Esophagus squamous epithelium (tissue), 5 donors: Measurements from ENCODE around the gene F3. TPM values are rescaled to one million over a fixed set of nuclear protein-coding genes. Genes with fewer than 3 reads are reported as not detected.

ENCODE experiments used
- DNase-seq: peaks from one replicate; lab custom pipeline; 2025; lab: John Stamatoyannopoulos, UW
- H3K27ac ChIP-seq, 4 donors: fragments of 200-600 bp; sonication (generic); one replicate each; pipeline ENCODE4 v1.5.1; 2016 to 2019; ENCODE audit warnings: mild to moderate bottlenecking in 1 of 4
- H3K27me3 ChIP-seq, 4 donors: fragments of 200-600 bp; sonication (generic); 1 replicate in 3 of 4; 2 replicates in 1 of 4; pipeline versions ENCODE4 v1.5.1 to v1.6.0; 2017 to 2021; ENCODE audit warnings: antibody characterized with exemption in 1 of 4
- H3K36me3 ChIP-seq, 3 donors: fragments of 200-600 bp; sonication (generic); one replicate each; pipeline ENCODE4 v1.5.1; 2016 to 2019
- H3K4me1 ChIP-seq, 3 donors: fragments of 200-600 bp; sonication (generic); one replicate each; pipeline ENCODE4 v1.5.1; 2017 to 2019
- H3K4me3 ChIP-seq, 4 donors: fragments of 200-600 bp; sonication (generic); 1 replicate in 3 of 4; 2 replicates in 1 of 4; pipeline ENCODE4 v1.5.1; 2016 to 2019; ENCODE audit warnings: mild to moderate bottlenecking in 2 of 4, moderate library complexity in 1 of 4
- H3K9me3 ChIP-seq, 3 donors: fragments of 200-600 bp; sonication (generic); one replicate each; pipeline ENCODE4 v1.5.1; 2016 to 2019
- POLR2A ChIP-seq, 4 donors: fragments of 450-650 bp; IDR thresholded peaks; one replicate each; pipeline ENCODE4 v1.6.1; 2017; ENCODE audit warnings: antibody characterized with exemption in 4 of 4, mild to moderate bottlenecking in 4 of 4, moderate library complexity in 3 of 4
- WGBS, 2 donors: methylation state at CpG; one replicate each; pipeline ENCODE4 v1.1.5; 2018; 5-methylcytosine and 5-hydroxymethylcytosine counted together
- intact Hi-C: fragments of 100-400 bp; cut with DNase I; formaldehyde crosslinking; loops from one replicate; pipeline ENCODE4 v1.15.0; 2022
- total RNA-seq, 4 donors: library from RNA; depleted of rRNA; stranded (reverse); fragments of >200 nt; gene quantifications; one replicate each; pipeline ENCODE4 v1.1.0, GENCODE V29; 2016
- TF ChIP-seq, protein P1 (sequence below), 6 experiments: fragments of 450-650 bp in 4 of 6; fragments of 200-600 bp in 2 of 6; sonication (generic) in 2 of 6; IDR thresholded peaks; one replicate each; pipeline ENCODE4 v1.5.1; 2016 to 2019; ENCODE audit warnings: antibody characterized with exemption in 6 of 6, mild to moderate bottlenecking in 4 of 6, moderate library complexity in 4 of 6
- donor health status: DM: yes; HTN: yes; CAD: no.

Gene F3
- total RNA-seq, 4 donors from 2014 or later, result 38.9 to 144 (median 59.5) TPM

- 86 to 90% methylated on average over 5 of the region's 5 CpGs for WGBS, 2 donors
- DNase-seq, result no peak
- Histone ChIP-seq H3K9me3 (no peaks in the 10 kb centered on the region), H3K27me3 (no peaks in the 10 kb centered on the region), H3K27ac (no peak overlapping the region), H3K4me3 (no peak overlapping the region), H3K36me3 (peaks cover 5 to 77% (median 8%) of the 10 kb centered on the region in 3 donors), H3K4me1 (no peaks in the 10 kb centered on the region)
- intact Hi-C loops, result no loop called here
- TF ChIP-seq, protein P1, sequence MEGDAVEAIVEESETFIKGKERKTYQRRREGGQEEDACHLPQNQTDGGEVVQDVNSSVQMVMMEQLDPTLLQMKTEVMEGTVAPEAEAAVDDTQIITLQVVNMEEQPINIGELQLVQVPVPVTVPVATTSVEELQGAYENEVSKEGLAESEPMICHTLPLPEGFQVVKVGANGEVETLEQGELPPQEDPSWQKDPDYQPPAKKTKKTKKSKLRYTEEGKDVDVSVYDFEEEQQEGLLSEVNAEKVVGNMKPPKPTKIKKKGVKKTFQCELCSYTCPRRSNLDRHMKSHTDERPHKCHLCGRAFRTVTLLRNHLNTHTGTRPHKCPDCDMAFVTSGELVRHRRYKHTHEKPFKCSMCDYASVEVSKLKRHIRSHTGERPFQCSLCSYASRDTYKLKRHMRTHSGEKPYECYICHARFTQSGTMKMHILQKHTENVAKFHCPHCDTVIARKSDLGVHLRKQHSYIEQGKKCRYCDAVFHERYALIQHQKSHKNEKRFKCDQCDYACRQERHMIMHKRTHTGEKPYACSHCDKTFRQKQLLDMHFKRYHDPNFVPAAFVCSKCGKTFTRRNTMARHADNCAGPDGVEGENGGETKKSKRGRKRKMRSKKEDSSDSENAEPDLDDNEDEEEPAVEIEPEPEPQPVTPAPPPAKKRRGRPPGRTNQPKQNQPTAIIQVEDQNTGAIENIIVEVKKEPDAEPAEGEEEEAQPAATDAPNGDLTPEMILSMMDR (IDR thresholded peaks at IDR 0.05), result no peak
- TF ChIP-seq POLR2A (IDR thresholded peaks at IDR 0.05), result no peak
Observed at GRCh38 chr1:94486990-94487389, 54.6 kb downstream of the F3 start.

- H3K27ac ChIP-seq, result no peak overlapping the region
- peak; percentile 0 for DNase-seq
- H3K36me3 ChIP-seq, result peaks cover 5 to 58% (median 5%) of the 10 kb centered on the region in 3 donors
- H3K4me1 ChIP-seq, result no peaks in the 10 kb centered on the region
- H3K27me3 ChIP-seq, result no peaks in the 10 kb centered on the region
- TF ChIP-seq POLR2A (IDR thresholded peaks at IDR 0.05), result no peak
- TF ChIP-seq, protein P1 (IDR thresholded peaks at IDR 0.05), result peak; percentile 67 to 82 (median 72)
- H3K4me3 ChIP-seq, result no peak overlapping the region
- WGBS, 2 donors, result 8 to 9% methylated on average over 4 of the region's 4 CpGs
- intact Hi-C loops, result no loop called here
- H3K9me3 ChIP-seq, result no peaks in the 10 kb centered on the region
Observed at GRCh38 chr1:94481473-94481933, 60.1 kb downstream of the F3 start.

DNA sequence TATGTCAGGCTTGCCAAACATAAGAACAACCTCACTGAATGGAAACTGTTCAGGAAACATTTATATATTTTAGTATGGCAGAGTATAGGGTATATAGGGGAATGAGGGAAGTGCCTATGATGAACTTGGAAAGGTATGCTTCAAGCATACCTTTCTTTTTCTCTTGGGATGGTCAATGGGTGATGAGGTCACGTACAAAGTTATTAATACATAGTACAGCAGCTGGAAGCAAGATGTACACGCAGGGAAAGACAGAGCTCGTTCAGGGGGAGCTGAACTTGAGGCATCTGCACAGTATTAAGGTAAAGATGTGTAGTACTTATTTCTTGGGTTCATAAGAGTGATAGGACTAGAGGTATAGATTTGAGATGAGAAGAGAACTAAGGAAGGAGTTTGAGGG, 61.9 kb downstream of the F3 start:
- DNase-seq, result no peak
- H3K27me3 ChIP-seq, result no peaks in the 10 kb centered on the region
- H3K4me3 ChIP-seq, result no peak overlapping the region
- H3K9me3 ChIP-seq, result no peaks in the 10 kb centered on the region
- H3K4me1 ChIP-seq, result no peaks in the 10 kb centered on the region
- TF ChIP-seq, protein P1 (IDR thresholded peaks at IDR 0.05), result no peak
- no peak for TF ChIP-seq POLR2A (IDR thresholded peaks at IDR 0.05)
- peaks cover under 1 to 51% (median 5%) of the 10 kb centered on the region in 3 donors for H3K36me3 ChIP-seq
- intact Hi-C loops, result no loop called here
- no peak overlapping the region for H3K27ac ChIP-seq
- 82 to 92% methylated on average over 3 of the region's 3 CpGs for WGBS, 2 donors

Other genes with a start within 250 kb of the F3 start
- gene ABCD3, start 123.4 kb downstream of the F3 start, total RNA-seq, result 10 to 100 TPM; 30.2 to 34.5 (median 32.1) TPM